Tibial nerve (tissue), 4 donors: Measurements from ENCODE around the gene GMDS.
A peak's percentile ranks its signal among the peaks of the same experiment; 100 is the strongest.

Experiments
- CTCF ChIP-seq, 5 experiments: fragments of 200-600 bp in 3 of 5; fragments of 450-650 bp in 2 of 5; sonication (generic) in 3 of 5; IDR thresholded peaks; one replicate each; pipeline ENCODE4 v1.5.1; 2016 to 2019; ENCODE audit warnings: antibody characterized with exemption in 5 of 5, mild to moderate bottlenecking in 3 of 5, moderate library complexity in 2 of 5
- EP300 ChIP-seq, 2 donors: sonication (generic); formaldehyde crosslinking; IDR thresholded peaks; one replicate each; pipeline ENCODE4 v1.6.1; 2017; ENCODE audit warnings: antibody characterized with exemption in 2 of 2, mild to moderate bottlenecking in 1 of 2

- TF ChIP-seq CTCF (IDR thresholded peaks at IDR 0.05) (no peak), EP300 (IDR thresholded peaks at IDR 0.05) (peak in 1 of 2 donors; percentile 25)
Measured at GRCh38 chr6:2101213-2101612, 144.2 kb downstream of the GMDS start.
